GM12878 (cell line): ENCODE measurements around the gene GJA5. TPM values are rescaled to one million over a fixed set of nuclear protein-coding genes. Genes with fewer than 3 reads are reported as not detected.

Experiments
- ATAC-seq: fragments of 200-7000 bp; cut with Tn5 transposase; 3 replicates; pipeline ENCODE4 v1.9.1; 2020; ENCODE audit warnings: mild to moderate bottlenecking, moderate library complexity
- BruUV-seq: library from RNA; stranded (reverse); fragments of 400-500 nt; replicated peaks from 2 replicates; lab custom pipeline; 2021; lab: Mats Ljungman, UMichigan
- CTCF ChIA-PET: fragments of 300-600 bp; sonication (Branson Sonifier 250); formaldehyde crosslinking; extraction: SDS; loops from one replicate; lab custom pipeline; 2021; ENCODE audit warnings: inconsistent platforms; lab: Yijun Ruan, JAX
- POLR2A ChIA-PET: fragments of 350-600 bp; formaldehyde crosslinking; extraction: SDS; loops from one replicate; lab custom pipeline; 2021; ENCODE audit warnings: inconsistent platforms; lab: Charles Lee
- RAD21 ChIA-PET: fragments of 300-600 bp; sonication (Branson Sonifier 250); formaldehyde crosslinking; loops from one replicate; lab custom pipeline; 2023; ENCODE audit warnings: antibody characterized with exemption; ENCODE audit not compliant: unreplicated experiment; lab: Charles Lee
- SMC1A ChIA-PET: fragments of 300-600 bp; sonication (Branson Sonifier 250); formaldehyde crosslinking; loops from one replicate; lab custom pipeline; 2023; ENCODE audit not compliant: unreplicated experiment, uncharacterized antibody; lab: Charles Lee
- DNase-seq: peaks from one replicate; pipeline ENCODE4 v3.0.0-alpha.2; 2011; ENCODE audit warnings: low read depth, low spot score
- FAIRE-seq: peaks from 3 replicates; lab custom pipeline; 2011; peaks lifted over from hg19 to GRCh38; lab: Jason Lieb, UNC
- H2AFZ ChIP-seq: 2 replicates; pipeline ENCODE4 v1.6.0; 2011; ENCODE audit warnings: low read depth, low read length, control low read depth; ENCODE audit not compliant: control insufficient read depth
- H3K27ac ChIP-seq: 2 replicates; pipeline ENCODE4 v1.5.1; 2011; ENCODE audit warnings: control low read depth; ENCODE audit not compliant: control insufficient read depth, insufficient read depth
- H3K27me3 ChIP-seq, 2 experiments: replicated peaks in 1 of 2; 2 replicates each; pipeline versions ENCODE4 v1.6.0 to v1.6.1; 2011; ENCODE audit warnings: low read length in 1 of 2; ENCODE audit not compliant: control insufficient read depth in 2 of 2, insufficient read depth in 2 of 2
- H3K36me3 ChIP-seq, 2 experiments: 2 replicates each; pipeline ENCODE4 v1.5.1; 2011; ENCODE audit warnings: low read length in 1 of 2; ENCODE audit not compliant: control insufficient read depth in 2 of 2, insufficient read depth in 2 of 2
- H3K4me1 ChIP-seq: 2 replicates; pipeline ENCODE4 v1.6.1; 2011; ENCODE audit warnings: mild to moderate bottlenecking, low read length, moderate library complexity, mixed read lengths; ENCODE audit not compliant: control insufficient read depth, insufficient read depth
- H3K4me2 ChIP-seq: 2 replicates; pipeline ENCODE4 v1.6.0; 2011; ENCODE audit warnings: control low read depth; ENCODE audit not compliant: control insufficient read depth, insufficient read depth
- H3K4me3 ChIP-seq: fragments of 200-600 bp; sonication (generic); 2 replicates; pipeline ENCODE4 v1.5.1; 2016
- H3K79me2 ChIP-seq: 2 replicates; pipeline ENCODE4 v1.6.0; 2011; ENCODE audit warnings: low read length; ENCODE audit not compliant: control insufficient read depth, insufficient read depth
- H3K9ac ChIP-seq: 2 replicates; pipeline ENCODE4 v1.8.0; 2011; ENCODE audit warnings: low read length, control low read depth, mixed read lengths; ENCODE audit not compliant: control insufficient read depth, insufficient read depth
- H3K9me3 ChIP-seq: replicated peaks from 3 replicates; pipeline ENCODE4 v1.5.1; 2011; ENCODE audit warnings: mild to moderate bottlenecking, low read length; ENCODE audit not compliant: control insufficient read depth, insufficient read depth
- H4K20me1 ChIP-seq: 2 replicates; pipeline ENCODE4 v1.6.0; 2011; ENCODE audit not compliant: control insufficient read depth, insufficient read depth
- ATF7 ChIP-seq: fragments of 450-650 bp; IDR thresholded peaks from 2 replicates; pipeline ENCODE4 v1.6.1; 2016; ENCODE audit warnings: low read depth, mild to moderate bottlenecking
- ESRRA ChIP-seq: IDR thresholded peaks from 2 replicates; pipeline ENCODE4 v1.6.1; 2012; ENCODE audit warnings: mild to moderate bottlenecking, low read length, improper control_type of control experiment
- JUNB ChIP-seq: IDR thresholded peaks from 2 replicates; pipeline ENCODE4 v1.6.1; 2016; ENCODE audit warnings: antibody characterized with exemption, mild to moderate bottlenecking
- MLLT1 ChIP-seq: fragments of 450-650 bp; IDR thresholded peaks from 2 replicates; pipeline ENCODE4 v1.6.1; 2016; ENCODE audit warnings: mild to moderate bottlenecking
- NR2C2 ChIP-seq: IDR thresholded peaks from 2 replicates; pipeline ENCODE4 v1.6.1; 2011; ENCODE audit warnings: borderline replicate concordance, low read depth; ENCODE audit not compliant: control insufficient read depth, insufficient read length
- PML ChIP-seq: IDR thresholded peaks from 2 replicates; pipeline ENCODE4 v1.6.1; 2012; ENCODE audit warnings: low read length, inconsistent platforms
- RUNX3 ChIP-seq: IDR thresholded peaks from 2 replicates; pipeline ENCODE4 v1.6.1; 2012; ENCODE audit warnings: low read length, inconsistent platforms
- SPI1 ChIP-seq: IDR thresholded peaks from 2 replicates; pipeline ENCODE4 v1.6.1; 2011; ENCODE audit warnings: low read depth, mild to moderate bottlenecking, low read length, moderate library complexity, borderline replicate concordance; ENCODE audit not compliant: insufficient read depth
- ZNF384 ChIP-seq: IDR thresholded peaks from 2 replicates; pipeline ENCODE4 v1.6.1; 2012; ENCODE audit warnings: low read depth, mild to moderate bottlenecking, low read length, improper control_type of control experiment, borderline replicate concordance
- WGBS: methylation state at CpG from one replicate; pipeline ENCODE4 v1.1.6; 2016; ENCODE audit warnings: low lambda C conversion rate; ENCODE audit not compliant: insufficient replicate concordance, insufficient coverage; ENCODE audit errors: missing lambda C conversion rate; 5-methylcytosine and 5-hydroxymethylcytosine counted together
- in situ Hi-C: fragments of 300-500 bp; cut with MboI; formaldehyde crosslinking; loops from 9 replicates; pipeline ENCODE4 v1.14.3; 2018; ENCODE audit warnings: mixed read lengths
- intact Hi-C: fragments of 100-400 bp; cut with micrococcal nuclease; formaldehyde crosslinking; loops from one replicate; pipeline ENCODE4 v1.14.2; 2022; ENCODE audit not compliant: unreplicated experiment
- polyA plus RNA-seq, 11 experiments: library from polyadenylated mRNA; depleted of rRNA in 4 of 11; unstranded in 6 of 11; stranded (reverse) in 5 of 11; fragments of >200 nt; fragmentation: Nextera tagmentation in 4 of 11; fragmentation: Illumina TruSeq in 1 of 11; extraction: Ambion mirVana in 4 of 11; extraction: Trizol in 1 of 11; gene quantifications; 1 replicate in 1 of 11; 2 replicates in 10 of 11; pipeline versions ENCODE4 v1.2.1 to v1.2.3, GENCODE V29; 2011 to 2016; ENCODE audit warnings: inconsistent platforms in 2 of 11, missing spikeins in 2 of 11, low read depth in 1 of 11
- total RNA-seq, 4 experiments: library from RNA; depleted of rRNA in 3 of 4; stranded (reverse); fragments of >200 nt in 3 of 4; fragmentation: Illumina TruSeq in 1 of 4; extraction: Trizol in 1 of 4; gene quantifications; 2 replicates each; pipeline versions ENCODE4 v1.2.1 to v1.2.3, GENCODE V29; 2013 to 2021

The GJA5 gene
- total and polyA plus RNA-seq, 10 of the 15 experiments (the other 5 are each of a cell fraction or from before 2014, with no cell fraction given) = not detected

- CTCF ChIA-PET = no interaction called here
- no peaks in the 10 kb centered on the region for H3K36me3 ChIP-seq
- H3K9me3 ChIP-seq = no peaks in the 10 kb centered on the region
- no peak overlapping the region for H3K27ac ChIP-seq
- no peak overlapping the region for H3K4me3 ChIP-seq
- no peak for FAIRE-seq
- H3K79me2 ChIP-seq = no peaks in the 10 kb centered on the region
- WGBS = 37% methylated on average over 7 of the region's 7 CpGs
- intact Hi-C loops (no loop called here), in situ Hi-C loops (no loop called here)
- no peak overlapping the region for H3K9ac ChIP-seq
- TF ChIP-seq SPI1 (no peak), NR2C2 (no peak), ZNF384 (no peak), MLLT1 (no peak), ATF7 (no peak), PML (no peak), ESRRA (no peak), JUNB (no peak), RUNX3 (no peak)
- no peak for DNase-seq
- H3K4me1 ChIP-seq = no peaks in the 10 kb centered on the region
- RAD21 ChIA-PET = no interaction called here
- SMC1A ChIA-PET = no interaction called here
- POLR2A ChIA-PET = no interaction called here
- H4K20me1 ChIP-seq = no peaks in the 10 kb centered on the region
- H2AFZ ChIP-seq = no peak overlapping the region
- H3K27me3 ChIP-seq = peaks cover 0 to 2% of the 10 kb centered on the region in 2 experiments; a peak in 1 of 4 replicates
- no peak for ATAC-seq
- no peak overlapping the region for H3K4me2 ChIP-seq
- no TSS peak for BruUV-seq
Observed at GRCh38 chr1:147785794-147786506, 25.5 kb upstream of the GJA5 start.
